Colonic mucosa (tissue), 4 donors: ENCODE data around the gene RASGRF2. TPM values are rescaled to one million over a fixed set of nuclear protein-coding genes. Genes with fewer than 3 reads are reported as not detected.

Experiments
- DNase-seq: peaks from one replicate; pipeline ENCODE4 v3.0.0-alpha.2; 2020
- H3K27ac ChIP-seq: fragments of 200-600 bp; one replicate; pipeline ENCODE4 v1.8.0; 2021
- H3K27me3 ChIP-seq: fragments of 200-600 bp; one replicate; pipeline ENCODE4 v1.8.0; 2021
- H3K36me3 ChIP-seq: fragments of 200-600 bp; one replicate; pipeline ENCODE4 v1.8.0; 2021
- H3K4me1 ChIP-seq: fragments of 200-600 bp; one replicate; pipeline ENCODE4 v1.8.0; 2021; ENCODE audit warnings: mild to moderate bottlenecking
- H3K4me3 ChIP-seq: fragments of 200-600 bp; one replicate; pipeline ENCODE4 v1.8.0; 2021
- H3K9ac ChIP-seq, 2 donors: one replicate each; pipeline ENCODE4 v1.7.0; 2013; ENCODE audit warnings: control low read depth in 2 of 2, low read depth in 2 of 2, low read length in 2 of 2
- H3K9me3 ChIP-seq: fragments of 200-600 bp; one replicate; pipeline ENCODE4 v1.8.0; 2021
- CTCF ChIP-seq: fragments of 200-600 bp; IDR thresholded peaks from one replicate; pipeline ENCODE4 v1.8.0; 2022; ENCODE audit warnings: antibody characterized with exemption, mild to moderate bottlenecking
- intact Hi-C: fragments of 100-400 bp; cut with DNase I; formaldehyde crosslinking; loops from one replicate; pipeline ENCODE4 v1.14.1; 2022
- total RNA-seq, 2 donors: library from RNA; stranded (reverse); fragmentation: NEBNext Ultra II Directional in 1 of 2; extraction: Animal tissue kit (Norgen Biotek cat#: 25700) in 1 of 2; gene quantifications; one replicate each; pipeline ENCODE4 v1.2.1, GENCODE V29; 2021
- donor health status: healthy.
- donor health status: DM: no; HTN: no; CAD: no.
- donor health status: DM: no; HTN: no; CAD: no.

The RASGRF2 gene
- total RNA-seq, 2 donors from 2014 or later, result 2.8 to 3.5 TPM

GRCh38 chr5:81003811-81004386 lies 43.7 kb downstream of the RASGRF2 start:
- no peak for DNase-seq
- H3K36me3 ChIP-seq, result no peaks in the 10 kb centered on the region
- no peaks in the 10 kb centered on the region for H3K9me3 ChIP-seq
- no peak overlapping the region for H3K27ac ChIP-seq
- no peaks in the 10 kb centered on the region for H3K27me3 ChIP-seq
- no peak overlapping the region for H3K9ac ChIP-seq
- H3K4me1 ChIP-seq, result no peaks in the 10 kb centered on the region
- intact Hi-C loops, result no loop called here
- no peak overlapping the region for H3K4me3 ChIP-seq
- TF ChIP-seq CTCF, result no peak

DNA sequence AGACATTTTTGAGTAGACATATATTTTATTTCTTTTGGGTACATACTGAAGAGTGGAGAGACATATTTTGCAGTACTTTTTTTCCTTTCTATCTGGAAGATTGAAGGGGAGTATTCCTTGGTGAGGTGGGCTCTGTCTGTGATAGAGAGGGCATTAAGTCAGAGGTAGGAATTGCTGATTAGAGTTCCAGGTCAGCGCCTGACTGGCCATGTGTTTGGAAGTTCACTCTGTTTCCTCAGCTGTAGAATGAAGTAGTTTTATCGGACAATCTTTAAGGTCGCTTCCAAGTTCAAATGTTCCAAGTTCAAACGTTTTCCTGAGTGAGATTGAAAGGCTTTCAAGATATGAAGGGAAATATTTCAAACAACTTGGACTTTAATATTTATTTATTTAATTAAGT lies 45.5 kb downstream of the RASGRF2 start:
- Histone ChIP-seq H3K36me3 (no peaks in the 10 kb centered on the region), H3K27me3 (no peaks in the 10 kb centered on the region), H3K4me1 (no peaks in the 10 kb centered on the region), H3K9me3 (no peaks in the 10 kb centered on the region), H3K9ac (no peak overlapping the region), H3K4me3 (no peak overlapping the region), H3K27ac (no peak overlapping the region)
- no peak for DNase-seq
- no peak for TF ChIP-seq CTCF
- intact Hi-C loops, result no loop called here

DNA sequence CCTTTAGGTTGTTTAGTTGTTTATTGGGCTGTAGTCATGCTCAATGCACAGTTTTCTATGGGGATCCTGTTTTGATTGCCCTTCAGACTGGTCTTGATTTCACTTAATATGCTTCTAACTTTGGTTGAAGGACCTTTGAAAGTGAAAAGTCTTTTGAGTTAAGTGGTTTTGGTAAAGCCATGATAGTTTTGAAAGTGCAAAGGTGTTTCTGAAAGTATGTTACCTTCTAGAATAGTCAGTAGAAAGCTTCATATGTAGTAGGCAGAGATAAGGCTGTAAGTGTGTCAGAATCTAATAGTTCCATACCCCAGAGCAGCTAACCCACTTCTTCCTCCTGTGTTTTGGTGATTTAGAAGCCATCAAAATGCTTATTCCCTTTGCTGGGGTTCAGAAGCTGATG lies 46.1 kb downstream of the RASGRF2 start:
- Histone ChIP-seq H3K9me3 (no peaks in the 10 kb centered on the region), H3K4me3 (no peak overlapping the region), H3K9ac (no peak overlapping the region), H3K27me3 (no peaks in the 10 kb centered on the region), H3K36me3 (no peaks in the 10 kb centered on the region), H3K4me1 (no peaks in the 10 kb centered on the region), H3K27ac (no peak overlapping the region)
- intact Hi-C loops, result no loop called here
- TF ChIP-seq CTCF, result no peak
- DNase-seq, result no peak

DNA sequence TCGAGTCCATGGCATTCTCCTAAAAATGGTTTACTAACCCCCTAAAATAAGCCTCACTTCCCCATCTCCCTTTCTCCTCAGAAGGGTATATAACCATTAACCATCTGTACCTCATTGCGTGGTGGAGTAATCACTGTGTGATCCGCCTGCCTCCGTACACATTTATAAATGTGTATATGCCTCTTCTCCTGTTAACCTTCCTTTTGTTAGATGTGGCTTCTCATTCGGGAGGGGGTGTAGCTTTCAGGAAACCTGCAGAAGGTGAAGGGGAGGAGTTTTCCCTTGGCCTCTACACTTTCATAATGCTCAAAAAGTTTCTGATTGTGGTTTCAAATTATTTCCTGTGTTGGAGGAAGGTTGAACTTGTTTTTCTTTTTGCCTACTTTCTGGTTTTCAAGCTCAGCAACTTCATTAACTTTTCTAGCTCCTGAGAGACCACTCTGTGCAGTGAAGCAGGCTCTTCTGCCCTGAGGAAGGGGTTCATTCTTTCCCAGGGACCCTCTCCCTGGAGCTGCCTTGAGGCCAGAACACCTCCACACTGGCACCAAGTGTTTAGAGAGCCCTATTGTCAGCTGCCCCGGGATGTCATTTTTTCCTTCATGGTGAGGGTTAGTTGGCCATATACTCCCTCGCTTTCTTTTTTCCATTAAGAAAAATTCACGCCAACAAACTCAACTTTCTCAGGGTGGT lies 46.9 kb downstream of the RASGRF2 start:
- Histone ChIP-seq H3K27ac (peak overlapping the region; percentile 0), H3K27me3 (no peaks in the 10 kb centered on the region), H3K9me3 (no peaks in the 10 kb centered on the region), H3K36me3 (no peaks in the 10 kb centered on the region), H3K9ac (no peak overlapping the region), H3K4me1 (no peaks in the 10 kb centered on the region), H3K4me3 (no peak overlapping the region)
- TF ChIP-seq CTCF, result no peak
- no peak for DNase-seq
- intact Hi-C loops, result no loop called here

DNA sequence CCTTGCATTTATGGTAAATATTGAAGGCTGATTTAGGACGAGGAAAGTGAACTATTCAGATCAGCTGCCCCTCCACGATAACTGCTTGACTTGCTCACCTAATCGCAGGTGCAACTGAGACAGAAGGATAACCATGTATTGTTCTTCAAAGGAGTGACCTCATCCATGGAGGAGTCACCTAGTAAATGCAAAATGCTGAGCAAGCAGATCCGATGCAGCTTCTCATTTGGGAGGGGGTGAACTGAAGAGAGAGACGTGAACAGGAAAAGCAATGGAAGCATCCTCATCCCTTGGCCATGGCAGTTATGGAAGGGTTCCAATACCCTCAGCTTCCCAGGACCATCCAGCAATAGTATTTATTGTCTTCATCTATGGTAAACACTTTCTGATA lies 47.5 kb downstream of the RASGRF2 start:
- intact Hi-C loops, result no loop called here
- H3K4me3 ChIP-seq, result no peak overlapping the region
- no peak for DNase-seq
- TF ChIP-seq CTCF, result no peak
- no peaks in the 10 kb centered on the region for H3K36me3 ChIP-seq
- no peaks in the 10 kb centered on the region for H3K27me3 ChIP-seq
- no peaks in the 10 kb centered on the region for H3K4me1 ChIP-seq
- no peaks in the 10 kb centered on the region for H3K9me3 ChIP-seq
- peak overlapping the region; percentile 0 for H3K27ac ChIP-seq
- H3K9ac ChIP-seq, result no peak overlapping the region
